Stimulated activated CD4-positive, alpha-beta T cell treated with anti-CD3 and anti-CD28 coated beads, Interleukin-2, amount 100 ng/mL, for 48 hours (primary cell): ENCODE measurements around the gene PRAMEF8.
"Not testable (repeated sequence)": the region's sequence is repeated elsewhere in the genome, so short reads cannot be mapped to it uniquely, and the experiment has no call there.

Source experiments
- DNase-seq, 2 donors: peaks; one replicate each; pipeline ENCODE4 v3.0.0-alpha.2; 2020

PRAMEF8 gene

DNA sequence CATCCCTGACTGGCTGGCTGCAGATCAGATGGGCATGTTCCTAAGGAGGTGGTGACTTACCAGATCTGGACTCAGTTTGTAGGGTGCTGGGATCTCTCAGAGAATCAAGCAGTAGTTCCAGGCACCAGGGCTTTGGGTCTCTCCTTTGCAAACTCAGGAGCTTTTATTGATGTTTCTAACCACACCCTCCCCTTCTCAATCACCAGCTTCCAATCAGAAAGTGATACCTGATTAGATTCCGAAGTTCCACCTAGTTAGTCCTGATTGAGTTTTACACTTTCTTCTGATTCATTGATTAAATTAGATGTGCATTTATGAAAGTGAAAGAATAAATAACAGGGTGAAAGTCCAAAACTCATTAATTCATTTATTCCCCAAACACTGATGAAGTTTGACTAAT, at the start of gene PRAMEF8:
TSS of gene PRAMEF8 (minus strand) at position 101 of the 400 bp plus-strand sequence. CDS start 1,046 bp downstream, outside the sequence.
- not testable (repeated sequence) for DNase-seq

DNA sequence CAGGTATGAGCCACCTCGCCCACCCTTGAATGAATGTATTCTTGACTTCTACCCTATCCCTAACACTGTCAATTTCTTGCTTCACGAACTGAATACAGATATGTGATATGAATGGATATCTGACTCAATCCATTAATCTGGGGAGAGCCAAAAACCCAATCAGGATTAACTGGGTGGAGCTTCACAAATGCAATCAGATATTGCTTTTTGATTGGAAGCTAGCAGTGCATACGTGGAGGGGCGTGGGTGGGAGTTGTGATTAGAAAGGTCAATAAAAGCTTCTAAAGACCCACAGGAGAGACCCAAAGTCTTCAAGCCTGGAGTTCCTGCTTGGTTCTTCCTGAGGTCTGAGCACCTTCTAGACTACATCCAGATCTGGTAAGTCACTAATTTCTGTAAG, 30.3 kb upstream of the PRAMEF8 start, which contains the start of gene PRAMEF15:
TSS of gene PRAMEF15 (plus strand) at position 301 of the 400 bp plus-strand sequence. CDS start 2,827 bp downstream, outside the sequence.
- not testable (repeated sequence) for DNase-seq

DNA sequence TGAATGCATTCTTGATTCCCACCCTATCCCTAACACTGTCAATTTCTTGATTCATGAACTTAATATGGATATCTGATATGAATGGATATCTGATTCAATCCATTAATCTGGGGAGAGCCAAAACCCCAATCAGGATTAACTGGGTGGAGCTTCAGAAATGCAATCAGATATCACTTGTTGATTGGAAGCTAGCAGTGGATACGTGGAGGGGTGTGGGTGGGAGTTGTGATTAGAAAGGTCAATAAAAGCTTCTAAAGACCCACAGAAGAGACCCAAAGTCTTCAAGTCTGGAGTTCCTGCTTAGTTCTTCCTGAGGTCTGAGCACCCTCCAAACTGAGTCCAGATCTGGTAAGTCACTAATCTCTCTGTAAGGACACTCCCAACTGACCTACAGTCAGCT, 18.3 kb upstream of the PRAMEF8 start, which contains the start of gene PRAMEF33:
TSS of gene PRAMEF33 (plus strand) at position 301 of the 400 bp plus-strand sequence. CDS start 2,416 bp downstream, outside the sequence.
- not testable (repeated sequence) for DNase-seq

DNA sequence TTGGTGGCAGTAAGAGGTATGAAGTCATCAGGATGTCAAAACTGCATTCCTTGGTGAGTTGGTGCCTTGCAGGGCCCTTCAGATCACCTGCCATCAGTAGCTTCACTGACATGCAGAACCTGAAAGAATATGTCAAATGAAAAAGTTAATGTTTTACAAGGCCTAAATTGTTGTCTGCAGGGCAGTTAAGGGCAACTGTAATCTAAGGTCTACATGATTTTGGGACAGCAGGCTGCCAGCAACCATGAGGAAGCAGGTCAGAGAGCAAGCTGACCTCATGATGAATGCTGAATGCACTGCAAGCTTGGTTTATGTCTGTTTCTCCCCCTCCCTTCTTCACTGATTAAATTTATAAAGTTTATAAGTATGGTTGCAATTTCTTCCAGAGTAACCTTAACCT, 17.3 kb upstream of the PRAMEF8 start:
- DNase-seq, result not testable (repeated sequence)

DNA sequence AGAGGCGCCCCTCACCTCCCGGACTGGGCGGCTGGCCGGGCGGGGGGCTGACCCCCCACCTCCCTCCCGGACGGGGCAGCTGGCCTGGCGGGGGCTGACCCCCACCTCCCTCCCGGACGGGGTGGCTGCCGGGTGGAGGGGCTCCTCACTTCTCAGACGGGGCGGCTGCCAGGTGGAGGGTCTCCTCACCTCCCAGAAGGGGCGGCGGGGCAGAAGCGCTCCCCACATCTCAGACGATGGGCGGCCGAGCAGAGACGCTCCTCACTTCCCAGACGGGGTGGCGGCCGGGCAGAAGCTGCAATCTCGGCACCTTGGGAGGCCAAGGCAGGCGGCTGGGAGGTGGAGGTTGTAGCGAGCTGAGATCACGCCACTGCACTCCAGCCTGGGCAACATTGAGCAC, 13.8 kb upstream of the PRAMEF8 start:
- not testable (repeated sequence) for DNase-seq

DNA sequence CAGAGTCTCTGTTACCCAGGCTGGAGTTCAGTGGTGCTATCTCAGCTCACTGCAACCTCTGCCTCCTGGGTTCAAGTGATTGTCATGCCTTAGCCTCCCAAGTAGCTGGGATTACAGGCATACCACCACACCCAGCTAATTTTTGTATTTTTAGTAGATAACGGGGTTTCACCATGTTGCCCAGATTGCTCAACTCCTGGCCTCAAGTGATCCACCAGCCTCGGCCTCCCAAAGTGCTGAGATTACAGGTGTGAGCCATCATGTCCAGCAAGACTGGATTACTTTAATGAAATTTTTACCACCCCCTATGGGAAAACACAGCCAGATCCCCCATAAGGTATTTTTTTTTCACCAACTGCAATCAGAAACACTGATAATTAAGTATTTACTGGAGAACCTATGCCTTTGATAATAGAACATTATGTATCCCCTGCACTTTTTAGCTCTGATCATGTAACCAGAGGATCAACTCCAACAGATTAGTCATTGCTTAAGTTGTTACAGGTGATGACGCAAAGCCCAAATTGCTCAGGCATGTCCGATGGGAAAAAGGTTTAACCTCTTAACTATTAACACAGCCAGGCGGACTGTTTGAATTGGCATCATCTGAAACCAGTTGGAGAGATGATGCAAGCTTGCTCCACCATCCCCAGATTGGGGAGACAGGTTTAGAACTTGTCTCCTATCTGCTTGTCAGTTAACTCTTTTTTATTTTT, 12.4 kb upstream of the PRAMEF8 start:
- DNase-seq, result not testable (repeated sequence)

DNA sequence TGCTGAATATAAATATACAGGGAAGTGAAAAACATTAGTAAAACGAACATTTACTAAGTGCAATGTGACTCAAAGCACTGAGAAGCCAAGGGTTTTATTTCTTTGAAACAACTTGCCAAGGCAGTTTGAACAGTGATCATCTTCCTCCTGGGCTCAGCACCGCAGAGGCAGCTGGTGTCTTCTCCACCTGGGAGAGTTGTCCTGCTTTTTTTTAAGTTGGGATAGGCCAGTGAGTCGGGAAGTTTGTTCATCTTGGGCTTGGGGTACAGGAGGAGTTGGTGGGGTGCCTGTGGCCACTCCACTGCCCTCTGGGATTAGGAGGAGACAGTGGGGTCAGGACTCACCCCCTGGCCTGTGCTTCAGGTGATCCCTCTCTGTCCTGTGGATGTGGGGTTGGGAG, 4.1 kb upstream of the PRAMEF8 start:
- DNase-seq, result not testable (repeated sequence)

DNA sequence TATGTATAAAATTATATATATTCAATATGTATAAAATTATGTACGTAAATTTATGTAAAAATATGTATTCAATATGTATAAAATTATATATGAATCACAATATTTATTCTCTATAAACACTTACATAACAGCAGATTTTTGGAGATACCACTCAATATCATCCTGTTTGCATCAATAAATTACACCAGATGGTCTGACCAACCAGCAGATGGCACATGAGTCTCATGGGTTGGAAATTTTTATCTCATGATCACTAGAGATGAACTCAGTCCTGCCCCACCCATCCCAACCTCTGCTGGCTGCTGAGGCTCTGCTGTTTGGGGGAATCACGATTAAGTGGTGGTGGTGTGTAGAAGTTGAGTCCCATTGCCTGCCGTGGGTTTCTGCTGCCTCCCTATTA, 5.3 kb downstream of the PRAMEF8 start:
- DNase-seq, result not testable (repeated sequence)

DNA sequence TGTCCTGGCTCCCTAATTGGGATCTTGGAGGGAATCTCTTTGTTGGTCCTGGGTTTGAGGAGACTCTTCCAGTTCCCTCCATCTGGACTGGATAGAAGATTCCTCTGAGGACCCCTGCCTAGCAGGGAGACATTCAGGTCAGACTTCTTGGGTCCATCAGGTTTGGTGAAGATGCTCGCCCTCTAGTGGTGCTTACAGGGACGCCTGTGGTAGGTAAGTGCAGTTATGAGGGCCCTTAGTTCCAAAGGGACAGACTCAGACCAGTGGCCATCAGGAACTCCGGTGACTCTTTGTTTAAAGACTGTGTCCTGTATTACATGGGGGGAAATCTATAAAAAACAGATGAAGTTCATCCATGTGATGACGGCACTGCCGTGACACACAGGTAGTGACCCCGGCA, 7.9 kb downstream of the PRAMEF8 start:
- not testable (repeated sequence) for DNase-seq

DNA sequence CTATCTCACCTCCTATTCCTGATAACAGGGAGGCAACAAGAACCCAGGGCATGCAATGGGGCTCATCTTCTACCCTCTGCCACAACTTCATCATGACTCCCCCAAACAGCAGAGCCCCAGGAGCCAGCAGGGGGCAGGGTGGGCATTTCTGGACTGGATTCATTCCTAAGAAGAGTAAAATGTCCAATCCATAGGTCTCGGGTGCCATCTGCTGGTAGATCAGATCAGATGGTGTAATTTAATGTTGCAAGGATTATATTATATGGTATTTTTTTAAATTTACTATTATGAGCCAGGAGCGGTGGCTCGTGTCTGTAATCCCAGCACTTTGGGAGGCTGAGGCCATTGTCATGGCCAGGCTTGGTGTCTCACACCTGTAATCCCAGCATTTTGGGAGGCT, 19.8 kb downstream of the PRAMEF8 start:
- not testable (repeated sequence) for DNase-seq

DNA sequence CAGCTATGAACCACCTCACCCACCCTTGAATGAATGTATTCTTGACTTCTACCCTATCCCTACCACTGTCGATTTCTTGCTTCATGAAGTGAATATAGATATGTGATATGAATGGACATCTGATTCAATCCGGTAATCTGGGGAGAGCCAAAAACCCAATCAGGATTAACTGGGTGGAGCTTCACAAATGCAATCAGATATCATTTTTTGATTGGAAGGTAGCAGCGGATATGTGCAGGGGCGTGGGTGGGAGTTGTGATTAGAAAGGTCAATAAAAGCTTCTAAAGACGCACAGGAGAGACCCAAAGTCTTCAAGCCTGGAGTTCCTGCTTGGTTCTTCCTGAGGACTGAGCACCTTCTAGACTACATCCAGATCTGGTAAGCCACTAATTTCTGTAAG, 31.0 kb downstream of the PRAMEF8 start, which contains the start of gene PRAMEF5:
TSS of gene PRAMEF5 (plus strand) at position 301 of the 400 bp plus-strand sequence. CDS start 5,071 bp downstream, outside the sequence.
- not testable (repeated sequence) for DNase-seq

DNA sequence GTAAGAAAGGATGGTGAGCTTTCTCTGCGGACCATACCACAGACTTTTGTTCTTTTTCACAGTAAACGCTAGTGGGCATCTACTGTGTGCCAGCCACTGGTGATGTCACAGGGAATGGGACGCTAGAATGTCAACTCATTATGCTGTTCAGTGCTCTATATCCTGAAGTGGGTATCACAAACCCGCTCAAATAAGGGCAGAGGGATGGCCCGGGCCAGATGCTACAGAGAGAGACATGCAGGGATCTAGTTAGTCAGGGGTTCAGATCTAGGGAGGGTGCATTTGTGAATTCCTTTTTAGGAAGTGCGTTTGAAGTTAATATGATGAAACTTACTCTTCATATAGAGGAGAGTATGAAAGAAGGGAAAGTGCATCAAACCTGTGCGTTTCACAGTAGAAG, 37.8 kb downstream of the PRAMEF8 start:
- DNase-seq, result not testable (repeated sequence)

DNA sequence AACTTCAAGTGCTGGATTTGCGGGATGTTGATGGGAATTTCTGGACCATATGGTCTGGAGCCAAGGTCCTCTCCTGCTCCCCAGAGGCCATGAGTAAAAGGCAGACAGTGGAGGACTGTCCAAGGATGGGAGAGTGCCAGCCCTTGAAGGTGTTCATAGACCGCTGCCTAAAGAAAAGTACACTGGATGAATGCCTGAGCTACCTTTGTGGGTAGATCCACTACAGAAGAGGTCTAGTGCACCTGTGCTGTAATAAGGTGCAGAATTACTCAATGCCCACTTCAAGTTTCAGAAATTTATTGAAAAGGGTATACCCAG, 38.4 kb downstream of the PRAMEF8 start:
- DNase-seq, result not testable (repeated sequence)

DNA sequence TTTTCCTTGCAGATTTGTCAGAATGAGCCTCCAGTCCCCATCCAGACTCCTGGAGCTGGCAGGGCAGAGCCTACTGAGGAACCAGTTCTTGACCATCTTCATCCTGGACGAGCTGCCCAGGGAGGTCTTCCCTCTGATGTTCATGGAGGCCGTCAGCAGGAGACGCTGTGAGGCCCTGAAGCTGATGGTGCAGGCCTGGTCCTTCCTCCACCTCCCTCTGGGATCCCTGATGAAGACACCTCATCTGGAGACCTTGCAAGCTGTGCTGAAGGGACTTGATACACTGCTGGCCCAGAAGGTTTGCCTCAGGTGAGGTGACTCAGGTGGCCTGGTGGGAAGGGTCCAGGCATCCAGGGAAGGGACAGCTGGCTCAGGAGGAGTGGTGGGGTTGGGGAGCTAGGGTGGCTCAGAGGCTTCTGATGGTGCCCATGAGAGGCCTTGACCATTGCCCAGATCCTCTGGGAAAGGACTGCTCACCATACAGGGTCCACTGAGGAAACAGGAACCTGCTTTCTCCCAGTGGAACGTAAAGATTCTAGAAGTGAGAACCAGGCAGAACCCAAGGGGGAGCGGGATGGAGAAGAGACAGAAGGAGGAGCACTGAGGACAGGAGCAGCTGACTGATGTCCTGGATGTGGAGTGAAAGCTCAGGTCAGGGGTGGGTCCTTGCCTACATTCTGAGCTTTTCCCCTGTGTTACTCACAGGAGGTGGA, 38.9 kb downstream of the PRAMEF8 start:
- not testable (repeated sequence) for DNase-seq

DNA sequence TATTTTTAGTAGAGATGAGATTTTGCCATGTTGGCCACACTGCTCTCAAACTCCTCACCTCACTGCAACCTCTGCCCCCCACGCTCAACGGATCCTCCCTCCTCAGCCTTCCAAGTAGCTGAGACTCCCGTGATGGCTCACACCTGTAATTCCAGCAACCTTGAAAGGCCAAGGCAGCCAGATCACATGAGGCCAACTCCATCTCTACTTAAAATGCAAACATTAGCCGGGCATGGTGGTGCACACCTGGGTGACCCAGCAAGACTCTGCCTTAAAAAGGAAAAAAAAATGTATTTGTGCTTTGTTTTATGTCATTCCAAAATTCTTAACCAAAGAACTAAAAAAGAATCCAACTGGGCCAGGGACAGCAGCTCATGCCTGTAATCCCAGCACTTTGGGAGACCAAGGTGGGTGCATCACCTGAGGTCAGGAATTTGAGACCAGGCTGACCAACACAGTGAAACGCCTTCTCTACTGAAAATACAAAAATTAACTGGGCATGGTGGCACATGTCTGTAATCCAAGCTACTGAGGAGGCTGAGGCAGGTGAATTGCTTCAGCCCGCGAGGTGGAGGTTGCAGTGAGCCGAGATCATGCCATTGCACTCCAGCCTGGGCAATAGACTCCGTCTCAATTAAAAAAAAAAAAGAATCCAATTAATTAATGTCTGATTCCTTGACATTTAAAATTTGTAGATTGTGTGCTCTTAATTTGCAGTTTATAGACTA, 41.2 kb downstream of the PRAMEF8 start:
- DNase-seq, result not testable (repeated sequence)

DNA sequence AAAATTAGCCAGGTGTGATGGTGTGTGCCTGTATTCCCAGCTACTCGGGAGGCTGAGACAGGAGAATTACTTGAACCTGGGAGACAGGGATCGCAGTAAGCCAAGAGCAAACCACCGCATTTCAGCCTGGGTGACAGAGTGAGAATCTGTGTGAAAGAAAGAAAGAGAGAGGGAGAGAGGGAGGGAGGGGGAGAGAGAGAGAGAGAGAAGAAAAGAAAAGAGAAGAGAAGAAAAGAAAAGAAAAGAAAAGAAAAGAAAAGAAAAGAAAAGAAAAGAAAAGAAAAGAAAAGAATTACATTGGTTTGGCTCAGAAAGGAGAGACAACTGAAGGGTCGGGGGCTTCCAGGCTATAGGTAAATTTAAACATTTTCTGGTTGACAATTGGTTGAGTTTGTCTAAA, 45.3 kb downstream of the PRAMEF8 start:
- not testable (repeated sequence) for DNase-seq

DNA sequence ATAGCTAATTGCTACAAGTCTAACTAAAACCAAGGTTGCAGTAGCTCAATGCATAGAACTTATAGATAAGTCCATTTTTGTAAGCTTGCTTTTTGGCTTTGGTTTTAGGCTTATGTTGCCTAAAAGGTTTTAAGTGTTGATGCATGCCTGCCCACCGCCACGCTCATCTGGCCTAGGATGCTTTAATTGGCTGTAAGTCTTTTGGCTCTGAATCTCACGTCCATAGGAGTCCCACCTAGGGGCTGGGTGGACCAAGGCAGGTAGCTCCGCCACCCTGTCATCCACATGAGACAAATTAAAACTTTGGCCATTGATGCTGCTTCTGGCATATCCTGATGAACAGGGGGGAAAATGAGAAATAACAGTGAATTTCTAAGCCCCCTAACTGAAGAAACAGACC, 47.4 kb downstream of the PRAMEF8 start:
- DNase-seq, result not testable (repeated sequence)

DNA sequence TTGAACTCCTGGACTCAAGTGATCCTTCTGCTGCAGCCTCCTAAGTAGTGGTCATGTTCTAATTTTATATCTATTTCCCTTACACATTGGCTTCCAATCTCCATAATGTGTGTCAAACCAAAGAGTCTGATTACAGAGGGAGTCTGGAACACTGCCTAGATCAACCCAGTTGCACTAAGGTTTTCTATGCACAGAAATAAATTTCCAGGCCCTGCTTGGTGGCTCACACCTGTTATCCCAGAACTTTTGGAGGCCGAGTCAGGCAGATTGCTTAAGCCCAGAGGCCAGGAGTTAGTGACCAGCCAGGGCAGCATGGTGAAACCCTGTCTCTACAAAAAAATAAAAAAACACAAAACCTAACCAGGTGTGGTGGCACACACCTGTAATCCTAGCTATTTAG, 50.9 kb downstream of the PRAMEF8 start:
- DNase-seq, result not testable (repeated sequence)

DNA sequence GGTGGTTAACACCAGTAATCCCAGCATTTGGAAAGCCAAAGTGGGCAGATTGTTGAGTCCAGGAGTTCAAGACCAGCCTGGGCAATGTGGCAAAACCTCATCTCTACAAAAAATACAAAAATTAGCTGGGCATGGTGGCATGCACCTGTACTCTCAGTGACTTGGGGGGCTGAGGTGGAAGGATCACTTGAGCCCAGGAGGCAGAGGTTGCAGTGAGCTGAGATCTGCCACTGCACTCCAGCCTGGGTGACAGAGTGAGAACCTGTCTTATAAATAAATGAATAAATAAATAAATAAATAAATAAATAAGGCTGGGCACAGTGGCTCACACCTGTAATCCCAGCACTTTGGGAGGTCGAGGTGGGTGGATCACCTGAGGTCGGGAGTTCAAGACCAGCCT, 52.9 kb downstream of the PRAMEF8 start:
- not testable (repeated sequence) for DNase-seq
